HTERT RPE-1 (cell line): ENCODE measurements around the gene NOX4.
"Not testable (repeated sequence)": the region's sequence is repeated elsewhere in the genome, so short reads cannot be mapped to it uniquely, and the experiment has no call there.

Experiments
- in situ Hi-C: fragments of 300-500 bp; cut with MboI; formaldehyde crosslinking; loops from 4 replicates; pipeline ENCODE4 v1.14.3; 2020; ENCODE audit warnings: low sequenced_read_pairs

The NOX4 gene

GRCh38 chr11:89463266-89463780 is 27.9 kb downstream of the NOX4 start:
- in situ Hi-C loops = no loop called here

- in situ Hi-C loops = no loop called here
Measured at GRCh38 chr11:89458716-89459115, 32.5 kb downstream of the NOX4 start.

GRCh38 chr11:89457190-89457589 is 34.0 kb downstream of the NOX4 start:
- in situ Hi-C loops = no loop called here

GRCh38 chr11:89456681-89457080 is 34.5 kb downstream of the NOX4 start:
- in situ Hi-C loops = no loop called here

GRCh38 chr11:89452780-89453179 is 38.4 kb downstream of the NOX4 start:
- in situ Hi-C loops = no loop called here

- in situ Hi-C loops = no loop called here
Measured at GRCh38 chr11:89447845-89448244, 43.3 kb downstream of the NOX4 start.

- in situ Hi-C loops = no loop called here
Measured at GRCh38 chr11:89443361-89444322, 47.5 kb downstream of the NOX4 start.

GRCh38 chr11:89442801-89443200 is 48.4 kb downstream of the NOX4 start:
- in situ Hi-C loops = no loop called here

GRCh38 chr11:89441606-89442005 is 49.6 kb downstream of the NOX4 start:
- in situ Hi-C loops = no loop called here

GRCh38 chr11:89437317-89437716 is 53.9 kb downstream of the NOX4 start:
- in situ Hi-C loops = no loop called here

GRCh38 chr11:89436071-89436470 is 55.1 kb downstream of the NOX4 start:
- in situ Hi-C loops = no loop called here

- in situ Hi-C loops = no loop called here
Measured at GRCh38 chr11:89433278-89433677, 57.9 kb downstream of the NOX4 start.

- in situ Hi-C loops = not testable (repeated sequence)
Measured at GRCh38 chr11:89432182-89432581, 59.0 kb downstream of the NOX4 start.

GRCh38 chr11:89426501-89426900 is 64.7 kb downstream of the NOX4 start:
- in situ Hi-C loops = not testable (repeated sequence)

GRCh38 chr11:89421718-89422117 is 69.5 kb downstream of the NOX4 start:
- in situ Hi-C loops = no loop called here

- in situ Hi-C loops = no loop called here
Measured at GRCh38 chr11:89420981-89421380, 70.2 kb downstream of the NOX4 start.

GRCh38 chr11:89416961-89417360 is 74.2 kb downstream of the NOX4 start:
- in situ Hi-C loops = no loop called here

- in situ Hi-C loops = not testable (repeated sequence)
Measured at GRCh38 chr11:89411112-89411511, 80.1 kb downstream of the NOX4 start.

GRCh38 chr11:89410666-89411065 is 80.5 kb downstream of the NOX4 start:
- in situ Hi-C loops = not testable (repeated sequence)

- in situ Hi-C loops = not testable (repeated sequence)
Measured at GRCh38 chr11:89408441-89408840, 82.7 kb downstream of the NOX4 start.

- in situ Hi-C loops = no loop called here
Measured at GRCh38 chr11:89405629-89406028, 85.5 kb downstream of the NOX4 start.

GRCh38 chr11:89391654-89392053 is 99.5 kb downstream of the NOX4 start:
- in situ Hi-C loops = not testable (repeated sequence)
